Thoracic aorta (tissue), 2 donors: ENCODE data around the gene RRP15. TPM values are rescaled to one million over a fixed set of nuclear protein-coding genes. Genes with fewer than 3 reads are reported as not detected.

Source experiments
- ATAC-seq: fragments of 150-250 bp; one replicate; pipeline ENCODE4 v1.8.0; 2017; ENCODE audit warnings: low read depth; ENCODE audit not compliant: insufficient number of reproducible peaks, low FRiP score
- DNase-seq: peaks from one replicate; pipeline ENCODE4 v3.0.0-alpha.2; 2020; ENCODE audit warnings: low spot score
- H3K27ac ChIP-seq, 2 donors: fragments of 200-600 bp; sonication (generic); 1 replicate in 1 of 2; 2 replicates in 1 of 2; pipeline ENCODE4 v1.5.1; 2016; ENCODE audit warnings: mild to moderate bottlenecking in 2 of 2, moderate library complexity in 2 of 2
- H3K27me3 ChIP-seq: fragments of 200-600 bp; sonication (generic); replicated peaks from 2 replicates; pipeline ENCODE4 v1.6.0; 2016; ENCODE audit warnings: mild to moderate bottlenecking; ENCODE audit not compliant: insufficient read depth
- H3K36me3 ChIP-seq: fragments of 200-600 bp; sonication (generic); one replicate; pipeline ENCODE4 v1.5.1; 2016
- H3K4me1 ChIP-seq, 2 donors: fragments of 200-600 bp; sonication (generic); 1 replicate in 1 of 2; 2 replicates in 1 of 2; pipeline versions ENCODE4 v1.5.1 to v1.6.0; 2016; ENCODE audit warnings: low read depth in 2 of 2, mild to moderate bottlenecking in 1 of 2; ENCODE audit not compliant: control insufficient read depth in 1 of 2
- H3K4me3 ChIP-seq: fragments of 200-600 bp; sonication (generic); 2 replicates; pipeline ENCODE4 v1.5.1; 2016; ENCODE audit warnings: mild to moderate bottlenecking
- H3K9me3 ChIP-seq: fragments of 200-600 bp; sonication (generic); 2 replicates; pipeline ENCODE4 v1.5.1; 2016
- CTCF ChIP-seq: fragments of 200-600 bp; sonication (generic); IDR thresholded peaks from one replicate; pipeline ENCODE4 v1.5.1; 2019; ENCODE audit warnings: antibody characterized with exemption
- total RNA-seq, 2 donors: library from RNA; depleted of rRNA; stranded (reverse); fragments of >200 nt; gene quantifications; one replicate each; pipeline versions ENCODE4 v1.1.0 to v1.2.3, GENCODE V29; 2016

The RRP15 gene
- total RNA-seq, 2 donors from 2014 or later: 2.2 to 14.3 TPM

- DNase-seq (no peak), ATAC-seq (no peak)
- H3K9me3 ChIP-seq: no peaks in the 10 kb centered on the region
- no peaks in the 10 kb centered on the region for H3K27me3 ChIP-seq
- H3K4me3 ChIP-seq: no peak overlapping the region
- peaks cover 12 to 27% of the 10 kb centered on the region in 2 donors for H3K4me1 ChIP-seq
- TF ChIP-seq CTCF: no peak
- H3K27ac ChIP-seq: no peak overlapping the region
- H3K36me3 ChIP-seq: no peaks in the 10 kb centered on the region
Observed at GRCh38 chr1:218384581-218384993, 99.5 kb downstream of the RRP15 start.

Other genes starting within 250 kb of the RRP15 start
- 1 to 10 TPM; 9.1 to 9.2 TPM for gene TGFB2, start 60.0 kb downstream of the RRP15 start, total RNA-seq